ENCODE results near the gene OSBPL7.

DNA sequence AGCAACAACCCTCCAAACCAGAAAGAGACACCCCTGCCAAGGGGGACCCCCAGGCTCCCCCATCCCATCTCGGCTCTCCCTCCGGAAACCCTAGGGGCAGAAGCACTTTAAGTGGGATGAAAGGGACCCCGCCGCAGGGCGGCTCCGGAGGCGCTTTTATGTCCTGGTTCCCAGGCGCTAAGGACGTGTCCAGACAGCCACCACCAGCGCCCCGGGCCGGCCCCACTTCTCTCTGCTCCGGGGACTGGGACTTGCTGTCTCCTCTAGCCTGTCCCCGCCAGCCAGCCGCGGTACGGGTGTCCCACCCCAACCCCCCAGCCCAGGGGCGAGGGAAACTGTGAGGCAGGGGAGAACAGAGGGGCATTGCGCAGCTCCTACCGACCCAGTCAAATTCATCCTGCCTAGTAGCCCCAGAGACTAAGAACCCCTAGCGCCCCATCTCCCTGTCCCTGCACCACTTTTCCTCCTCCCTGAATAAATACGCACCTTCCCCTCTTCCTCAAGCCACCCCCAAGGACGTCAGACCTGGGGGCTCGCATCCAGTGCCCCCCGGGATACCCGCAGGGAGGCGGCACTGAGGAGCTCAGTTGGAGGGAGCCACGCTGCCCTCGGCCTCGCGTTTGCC is 25.2 kb upstream of the OSBPL7 start:
- TF ChIP-seq POLR2A (IDR thresholded peaks at IDR 0.05) = no peak
- TF ChIP-seq, protein P1, sequence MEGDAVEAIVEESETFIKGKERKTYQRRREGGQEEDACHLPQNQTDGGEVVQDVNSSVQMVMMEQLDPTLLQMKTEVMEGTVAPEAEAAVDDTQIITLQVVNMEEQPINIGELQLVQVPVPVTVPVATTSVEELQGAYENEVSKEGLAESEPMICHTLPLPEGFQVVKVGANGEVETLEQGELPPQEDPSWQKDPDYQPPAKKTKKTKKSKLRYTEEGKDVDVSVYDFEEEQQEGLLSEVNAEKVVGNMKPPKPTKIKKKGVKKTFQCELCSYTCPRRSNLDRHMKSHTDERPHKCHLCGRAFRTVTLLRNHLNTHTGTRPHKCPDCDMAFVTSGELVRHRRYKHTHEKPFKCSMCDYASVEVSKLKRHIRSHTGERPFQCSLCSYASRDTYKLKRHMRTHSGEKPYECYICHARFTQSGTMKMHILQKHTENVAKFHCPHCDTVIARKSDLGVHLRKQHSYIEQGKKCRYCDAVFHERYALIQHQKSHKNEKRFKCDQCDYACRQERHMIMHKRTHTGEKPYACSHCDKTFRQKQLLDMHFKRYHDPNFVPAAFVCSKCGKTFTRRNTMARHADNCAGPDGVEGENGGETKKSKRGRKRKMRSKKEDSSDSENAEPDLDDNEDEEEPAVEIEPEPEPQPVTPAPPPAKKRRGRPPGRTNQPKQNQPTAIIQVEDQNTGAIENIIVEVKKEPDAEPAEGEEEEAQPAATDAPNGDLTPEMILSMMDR (IDR thresholded peaks at IDR 0.05) = no peak

Data from body of pancreas (tissue), 4 donors.